ENCODE data around the gene TARBP2.
"Not testable (repeated sequence)": the region's sequence is repeated elsewhere in the genome, so short reads cannot be mapped to it uniquely, and the experiment has no call there.

The TARBP2 gene

GRCh38 chr12:53476769-53477209 is 24.3 kb upstream of the TARBP2 start:
- no peak for DNase-seq (ENCODE audit: low spot score)

DNA sequence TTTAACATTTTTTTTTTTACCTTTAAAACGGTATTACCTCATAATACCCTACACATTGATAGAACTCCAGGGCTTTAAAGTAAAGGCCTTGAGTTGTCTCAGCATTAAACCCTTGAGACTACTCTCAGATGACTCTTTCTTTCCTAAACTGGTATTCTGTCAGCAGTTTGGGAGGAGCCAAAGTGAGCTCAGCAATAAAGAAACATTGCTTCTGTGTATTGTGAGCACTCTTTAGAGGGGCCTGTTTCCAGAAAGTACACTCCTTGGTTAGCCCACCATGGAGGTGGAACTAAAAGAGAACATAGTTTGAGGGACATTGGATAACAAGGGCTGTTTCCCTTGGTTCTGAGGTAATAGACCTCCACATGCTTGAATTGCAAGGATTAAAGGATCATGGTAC is 22.2 kb upstream of the TARBP2 start:
- no peak for DNase-seq (ENCODE audit: low spot score)

DNA sequence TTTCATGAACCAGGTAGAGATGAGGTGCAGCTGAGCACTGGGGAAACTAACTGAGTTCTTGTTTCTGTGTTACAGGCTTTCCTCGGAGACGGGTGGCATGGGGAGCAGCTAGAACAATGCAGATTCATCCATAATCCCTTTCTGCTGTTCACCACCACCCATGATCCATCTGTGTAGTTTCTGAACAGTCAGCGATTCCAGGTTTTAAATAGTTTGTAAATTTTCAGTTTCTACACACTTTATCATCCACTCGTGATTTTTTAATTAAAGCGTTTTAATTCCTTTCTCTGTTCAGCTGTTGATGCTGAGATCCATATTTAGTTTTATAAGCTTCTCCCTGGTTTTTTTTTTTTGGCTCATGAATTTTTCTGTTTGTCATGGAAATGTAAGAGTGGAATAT is 21.8 kb upstream of the TARBP2 start:
- DNase-seq (ENCODE audit: low spot score): no peak

DNA sequence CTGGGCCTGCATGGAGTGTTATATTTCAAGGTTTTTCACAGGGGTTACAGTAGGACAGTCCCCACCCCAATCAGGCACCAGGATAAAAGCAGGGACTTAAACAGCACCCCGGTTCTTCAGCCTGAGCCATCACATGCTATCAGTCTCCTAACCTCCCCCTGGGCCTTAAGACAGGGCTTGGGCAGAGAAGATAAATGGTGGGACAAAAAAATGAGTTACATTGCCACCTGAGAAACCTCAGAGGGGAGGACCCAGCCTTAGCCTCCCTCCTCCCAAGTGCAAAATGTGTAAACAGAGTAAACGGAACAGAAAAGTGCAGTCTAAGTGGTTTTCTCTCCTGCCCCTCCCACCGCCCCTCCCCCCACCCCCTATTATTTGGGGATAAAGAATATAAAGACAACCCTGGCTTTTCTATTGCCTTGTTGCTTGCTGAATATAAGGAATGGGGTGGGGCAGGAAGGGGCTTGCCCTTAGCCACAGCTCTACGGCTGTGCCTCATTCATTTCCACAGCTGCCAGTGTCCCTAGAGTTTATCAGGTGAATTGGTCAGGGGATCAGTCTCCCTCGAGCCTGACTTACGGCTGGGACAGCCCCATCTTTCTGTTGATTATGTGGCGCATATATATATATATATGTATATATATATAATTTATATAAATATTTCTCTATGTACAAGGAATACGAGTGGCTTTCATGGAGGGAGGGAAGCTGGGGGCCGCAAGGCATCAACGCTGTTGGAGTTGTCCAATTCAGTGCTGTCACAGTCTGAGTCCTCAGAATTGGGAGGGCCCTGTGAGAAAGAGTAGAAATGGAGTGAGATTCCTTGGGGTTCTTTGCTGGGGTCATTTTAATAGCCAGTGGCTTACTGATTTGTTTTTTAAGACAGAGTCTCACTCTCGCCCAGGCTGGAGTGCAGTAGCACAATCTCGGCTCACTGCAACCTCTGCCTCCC is 20.3 kb upstream of the TARBP2 start:
- DNase-seq (ENCODE audit: low spot score): no peak

DNA sequence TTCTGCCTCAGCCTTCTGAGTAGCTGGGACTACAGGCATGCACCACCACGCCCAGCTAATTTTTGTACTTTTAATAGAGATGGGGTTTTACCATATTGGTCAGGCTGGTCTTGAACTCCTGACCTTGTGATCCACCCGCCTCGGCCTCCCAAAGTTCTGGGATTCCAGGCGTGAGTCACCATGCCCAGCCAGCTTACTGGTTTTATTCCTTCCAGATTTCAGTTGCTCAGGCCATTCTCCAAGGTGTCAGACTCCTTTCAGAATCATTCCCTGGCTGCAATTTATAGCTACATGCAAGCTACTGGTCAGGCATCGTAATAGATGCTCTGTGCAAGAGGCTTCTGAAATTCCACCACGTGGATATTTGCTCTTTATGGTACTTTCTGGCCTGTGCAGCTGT is 19.6 kb upstream of the TARBP2 start:
- not testable (repeated sequence) for DNase-seq (ENCODE audit: low spot score)

GRCh38 chr12:53481939-53482586 is 19.0 kb upstream of the TARBP2 start:
- no peak for DNase-seq (ENCODE audit: low spot score)

DNA sequence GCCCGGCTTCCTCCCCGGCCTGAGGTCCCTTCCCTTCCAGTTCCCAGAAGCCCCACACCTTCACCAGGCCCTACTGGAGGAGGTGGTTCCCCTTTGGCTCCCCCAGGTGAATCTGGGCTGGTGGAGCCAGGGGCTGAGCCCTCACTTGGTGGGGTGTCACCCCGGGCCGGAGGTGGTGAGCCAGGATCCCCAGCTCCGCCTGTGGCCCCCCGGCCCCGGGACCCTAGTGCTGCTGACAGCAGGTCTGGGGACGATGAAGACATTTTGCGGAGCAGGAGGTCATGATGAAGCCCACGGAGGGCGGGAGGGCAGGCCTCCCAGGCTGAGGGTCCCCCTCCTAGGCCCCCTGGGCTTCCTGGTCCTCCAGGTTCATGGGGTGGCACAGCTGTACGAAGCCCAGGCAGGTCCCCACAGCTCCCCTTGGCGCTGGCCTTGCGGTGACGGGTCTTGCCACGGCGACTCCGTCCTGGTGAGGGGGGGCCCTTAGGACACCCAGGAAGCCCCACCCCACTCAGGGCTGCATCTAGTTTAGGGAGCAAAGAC is 18.4 kb upstream of the TARBP2 start:
- no peak for DNase-seq (ENCODE audit: low spot score)

GRCh38 chr12:53483225-53483978 is 17.7 kb upstream of the TARBP2 start:
- no peak for DNase-seq (ENCODE audit: low spot score)

DNA sequence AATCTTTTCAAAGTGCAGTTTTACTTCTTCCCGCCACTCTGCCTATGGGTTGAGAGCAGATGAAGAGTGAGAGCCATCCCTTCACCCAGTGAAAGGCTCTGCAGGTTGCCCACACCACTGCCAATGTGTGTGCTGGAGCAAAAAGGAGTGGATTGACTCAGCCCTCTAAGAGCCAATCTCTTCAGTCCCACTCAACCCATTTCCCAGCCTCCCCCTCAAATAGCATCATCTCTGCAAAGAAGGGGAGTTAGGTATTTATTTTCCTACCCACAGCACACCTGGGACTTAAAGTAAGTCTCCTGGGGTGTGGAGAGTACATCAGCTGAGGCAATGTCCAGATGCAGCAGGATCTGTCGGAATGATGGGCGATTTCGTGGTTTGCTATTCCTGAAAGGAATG is 17.1 kb upstream of the TARBP2 start:
- no peak for DNase-seq (ENCODE audit: low spot score)

DNA sequence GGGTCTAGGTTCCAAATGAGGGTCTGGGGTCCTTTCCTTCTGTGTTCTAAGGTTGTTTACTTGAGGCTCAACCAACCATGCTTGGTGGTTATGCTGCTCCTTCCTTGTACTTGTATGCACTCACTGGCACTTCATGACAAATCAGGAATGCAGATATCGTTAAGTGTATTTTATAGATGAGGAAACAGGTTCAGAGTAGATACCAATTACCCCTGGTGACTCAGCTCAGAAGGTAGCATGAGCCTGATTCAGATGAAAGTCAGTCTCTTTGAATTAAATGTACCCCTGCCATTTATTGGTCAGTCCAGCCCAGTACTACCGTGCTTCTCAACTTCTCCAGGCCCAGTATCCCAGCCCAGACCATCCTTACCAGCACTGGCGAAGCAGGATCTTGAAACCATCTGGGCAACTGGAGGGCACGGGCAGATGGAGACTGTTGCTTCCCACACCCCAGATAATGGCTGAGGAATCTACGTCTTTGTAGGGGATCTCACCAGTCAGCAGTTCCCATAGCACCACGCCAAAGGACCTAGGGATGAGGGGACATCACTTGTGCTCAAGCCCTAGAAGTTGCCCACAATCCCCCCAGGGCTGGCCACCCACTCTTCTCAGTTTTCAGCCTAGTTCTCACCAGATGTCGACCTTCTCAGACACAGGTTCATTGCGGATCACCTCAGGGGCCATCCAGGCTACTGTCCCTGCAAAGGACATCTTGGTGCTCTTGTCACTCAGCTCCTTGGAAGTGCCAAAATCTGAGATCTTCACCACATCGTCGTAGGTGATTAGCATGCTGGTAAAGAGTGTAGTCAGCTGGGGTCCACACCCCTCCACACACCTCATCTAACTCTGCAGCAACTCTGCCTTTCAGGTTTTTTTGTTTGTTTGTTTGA is 16.2 kb upstream of the TARBP2 start:
- DNase-seq (ENCODE audit: low spot score): no peak

DNA sequence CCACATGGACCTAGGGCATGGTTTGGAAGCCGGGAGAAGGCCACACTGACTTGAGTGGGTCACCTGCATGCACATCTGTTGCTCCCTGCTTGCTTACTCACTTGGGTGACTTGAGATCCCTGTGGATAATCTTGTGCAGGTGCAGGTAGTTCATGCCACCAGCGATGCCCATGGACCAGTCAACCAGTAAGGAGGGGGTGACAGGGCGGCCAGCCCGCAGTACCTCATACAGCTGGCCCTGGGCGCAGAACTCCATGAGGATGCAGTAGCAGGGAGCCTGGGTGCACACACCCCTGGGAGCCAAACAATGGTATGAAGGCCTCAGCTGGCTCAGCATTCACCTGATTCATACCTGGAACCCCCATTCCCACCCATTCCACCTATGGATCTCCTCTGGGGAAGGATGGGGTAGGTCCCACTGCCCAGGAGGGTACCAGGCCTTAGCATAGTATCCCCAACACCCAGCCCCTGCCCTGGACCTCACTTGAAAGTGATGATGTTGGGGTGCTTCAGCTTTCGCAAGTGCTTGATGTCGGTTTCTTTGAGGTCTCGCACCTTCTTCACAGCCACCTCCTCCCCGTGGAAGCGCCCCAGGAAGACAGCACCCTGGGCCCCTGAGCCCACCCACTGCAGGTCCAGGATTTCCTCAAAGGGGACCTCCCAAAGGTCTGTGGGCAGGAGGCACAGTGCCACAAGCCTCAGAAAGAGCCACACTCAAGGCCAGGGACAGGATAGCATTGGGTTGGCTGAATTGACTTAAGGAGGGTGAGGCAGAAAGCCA is 14.9 kb upstream of the TARBP2 start:
- no peak for DNase-seq (ENCODE audit: low spot score)

DNA sequence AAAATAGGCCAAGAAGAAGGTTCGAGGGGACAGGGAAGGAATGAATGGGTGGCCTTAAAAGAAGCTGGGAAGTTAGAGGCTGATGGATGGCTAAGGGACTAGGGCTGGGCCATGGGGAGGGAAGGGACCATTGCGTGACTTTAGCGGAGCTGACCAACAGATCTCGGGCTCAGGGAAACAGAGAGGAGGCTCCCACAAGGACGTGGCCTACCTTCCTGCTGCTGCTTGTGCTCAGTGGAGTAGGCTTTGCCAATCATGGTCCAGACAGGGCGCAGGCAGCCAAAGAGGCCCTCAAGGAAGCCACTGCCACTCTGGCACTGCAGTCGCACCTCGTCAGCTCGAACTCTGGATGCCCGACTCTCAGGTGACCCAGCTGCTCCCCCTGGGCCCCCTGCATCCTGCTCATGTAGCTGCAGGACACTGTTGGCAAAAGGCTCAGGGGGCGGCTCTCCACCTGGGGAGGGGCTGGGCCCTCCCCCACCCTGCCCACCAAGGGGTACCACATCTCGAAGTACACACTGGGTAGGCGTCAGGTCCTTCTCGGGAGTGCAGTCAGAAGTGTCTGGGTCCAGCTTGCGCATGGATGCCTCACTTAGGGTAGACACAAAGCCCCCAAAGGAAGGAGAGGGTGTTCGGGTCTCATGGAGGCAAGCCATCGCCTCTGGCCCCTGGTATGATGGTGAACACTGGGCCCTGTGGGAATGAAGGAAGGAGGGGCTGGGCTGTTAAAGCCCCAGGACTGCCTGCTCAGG is 14.2 kb upstream of the TARBP2 start:
- DNase-seq (ENCODE audit: low spot score): no peak

- no peak for DNase-seq (ENCODE audit: low spot score)
These were observed 11.7 kb upstream of the TARBP2 start for GRCh38 chr12:53489242-53489864.

- DNase-seq (ENCODE audit: low spot score): no peak
These were observed 8.9 kb upstream of the TARBP2 start for GRCh38 chr12:53492188-53492587.

DNA sequence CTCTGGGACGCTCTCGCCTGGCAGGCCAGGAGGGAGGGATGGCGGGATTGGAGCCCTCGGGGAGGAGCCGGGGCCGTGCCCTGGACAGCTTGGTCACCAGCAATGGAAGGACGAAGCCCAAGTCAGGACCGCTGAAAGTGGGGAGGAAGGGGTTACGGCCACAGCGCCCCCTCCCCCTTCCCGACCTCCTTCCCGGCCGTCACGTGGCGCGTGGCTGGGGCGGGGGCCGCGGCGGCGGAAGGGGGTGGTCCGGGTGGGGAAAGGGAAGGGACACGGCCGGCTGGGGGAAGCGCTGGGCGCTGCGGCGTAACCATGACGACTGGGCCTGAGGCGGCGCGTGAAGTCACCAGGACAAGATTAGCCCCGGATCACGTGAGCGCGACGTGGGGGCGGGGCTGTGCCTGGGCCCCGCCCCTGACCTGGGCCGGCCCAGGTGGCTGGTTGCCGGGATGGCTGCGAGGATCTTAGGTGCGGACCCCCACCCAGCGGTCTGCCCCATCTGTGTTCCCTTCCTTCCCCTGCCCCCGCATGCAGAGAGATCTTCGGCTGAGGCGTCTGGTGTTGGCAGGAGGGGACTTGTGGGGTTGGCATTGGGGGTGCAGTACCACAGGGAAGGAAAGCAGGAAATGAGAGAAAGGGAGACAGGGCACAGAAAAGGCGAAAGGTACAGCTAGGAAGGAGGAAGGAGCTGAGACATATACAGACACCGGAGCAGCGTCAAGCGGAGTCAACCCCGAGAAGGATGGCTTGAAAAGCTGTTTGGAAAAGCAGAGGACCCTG is 8.1 kb upstream of the TARBP2 start:
- peak; percentile 87 for DNase-seq (ENCODE audit: low spot score)

DNA sequence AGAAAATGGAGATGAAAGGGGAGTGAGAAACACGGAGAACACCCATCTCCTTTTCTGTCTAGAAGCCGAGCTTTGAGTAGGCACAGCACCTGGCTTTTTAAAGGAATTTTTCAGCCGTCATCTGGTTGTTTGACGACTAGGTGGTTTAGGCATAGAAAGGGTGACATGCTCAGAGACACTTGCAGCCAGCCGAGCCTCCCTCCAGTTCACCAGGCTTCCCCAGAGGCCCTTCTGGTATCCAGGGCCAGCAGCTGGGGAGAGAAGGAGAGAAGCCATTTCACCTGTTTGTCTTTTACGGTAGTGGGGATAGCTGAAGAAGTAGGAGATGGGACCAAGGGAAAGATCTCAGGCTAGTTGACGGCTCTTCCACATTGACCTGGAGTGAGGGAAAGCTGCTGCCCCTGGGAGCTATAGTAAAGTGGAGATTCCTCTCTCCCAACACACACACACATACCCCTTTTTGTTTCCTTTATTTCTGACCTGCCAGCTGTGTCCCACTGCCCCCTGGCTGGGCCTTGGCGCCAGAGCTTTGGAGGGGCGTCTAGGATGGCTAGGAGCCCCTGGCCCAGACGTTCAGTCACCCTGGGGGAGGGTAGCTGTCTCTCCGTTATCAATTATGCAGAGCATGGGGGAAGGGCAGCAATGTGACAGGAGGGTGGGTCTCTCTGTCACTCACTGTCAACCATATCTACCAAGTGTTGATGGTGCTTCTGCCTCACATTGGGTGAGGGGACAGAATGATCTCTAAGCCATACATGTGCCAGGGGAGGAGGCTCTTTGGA is 7.3 kb upstream of the TARBP2 start:
- DNase-seq (ENCODE audit: low spot score): no peak

GRCh38 chr12:53495903-53496751 is 5.0 kb upstream of the TARBP2 start:
- DNase-seq (ENCODE audit: low spot score): no peak

All from HuH-7.5 (cell line).